Progenitor cell of endocrine pancreas (in vitro differentiated cells): ENCODE measurements around the gene NUDT9. TPM values are rescaled to one million over a fixed set of nuclear protein-coding genes. Genes with fewer than 3 reads are reported as not detected.

ENCODE experiments used
- DNase-seq: peaks from one replicate; pipeline ENCODE4 v3.0.0; 2021; ENCODE audit warnings: low spot score; ENCODE audit not compliant: unreplicated experiment
- H3K27ac Mint-ChIP-seq: 2 replicates; pipeline ENCODE4 v1.8.0; 2021; ENCODE audit warnings: mild to moderate bottlenecking, moderate library complexity, mixed read lengths
- H3K27me3 Mint-ChIP-seq: 2 replicates; pipeline ENCODE4 v1.8.0; 2021; ENCODE audit warnings: mixed read lengths
- H3K36me3 Mint-ChIP-seq: 2 replicates; pipeline ENCODE4 v1.8.0; 2022; ENCODE audit warnings: mixed read lengths; ENCODE audit not compliant: insufficient read depth
- H3K4me1 Mint-ChIP-seq: 2 replicates; pipeline ENCODE4 v1.8.0; 2021; ENCODE audit warnings: low read depth, mixed read lengths
- H3K4me3 Mint-ChIP-seq: 2 replicates; pipeline ENCODE4 v1.8.0; 2021; ENCODE audit warnings: low read depth, mild to moderate bottlenecking, moderate library complexity, mixed read lengths
- H3K9me3 Mint-ChIP-seq: 2 replicates; pipeline ENCODE4 v1.8.0; 2021; ENCODE audit warnings: low read depth, mixed read lengths
- CTCF ChIP-seq: fragments of 200-600 bp; sonication (generic); IDR thresholded peaks from one replicate; pipeline ENCODE4 v1.5.0; 2021; ENCODE audit warnings: antibody characterized with exemption, mild to moderate bottlenecking; ENCODE audit not compliant: unreplicated experiment
- total RNA-seq: library from RNA; stranded (reverse); gene quantifications from 2 replicates; pipeline ENCODE4 v1.2.1, GENCODE V29; 2021

Gene NUDT9
- total RNA-seq, 1 donor from 2014 or later: 35.1 TPM

- no peaks in the 10 kb centered on the region for H3K27me3 Mint-ChIP-seq
- H3K36me3 Mint-ChIP-seq: peaks cover 11% of the 10 kb centered on the region
- no peak overlapping the region for H3K4me3 Mint-ChIP-seq
- DNase-seq: no peak
- peaks cover 15% of the 10 kb centered on the region for H3K4me1 Mint-ChIP-seq
- H3K27ac Mint-ChIP-seq: no peak overlapping the region
- no peak for TF ChIP-seq CTCF
- H3K9me3 Mint-ChIP-seq: peaks cover 5% of the 10 kb centered on the region
These were observed 39.7 kb downstream of the NUDT9 start for GRCh38 chr4:87462102-87462501.

DNA sequence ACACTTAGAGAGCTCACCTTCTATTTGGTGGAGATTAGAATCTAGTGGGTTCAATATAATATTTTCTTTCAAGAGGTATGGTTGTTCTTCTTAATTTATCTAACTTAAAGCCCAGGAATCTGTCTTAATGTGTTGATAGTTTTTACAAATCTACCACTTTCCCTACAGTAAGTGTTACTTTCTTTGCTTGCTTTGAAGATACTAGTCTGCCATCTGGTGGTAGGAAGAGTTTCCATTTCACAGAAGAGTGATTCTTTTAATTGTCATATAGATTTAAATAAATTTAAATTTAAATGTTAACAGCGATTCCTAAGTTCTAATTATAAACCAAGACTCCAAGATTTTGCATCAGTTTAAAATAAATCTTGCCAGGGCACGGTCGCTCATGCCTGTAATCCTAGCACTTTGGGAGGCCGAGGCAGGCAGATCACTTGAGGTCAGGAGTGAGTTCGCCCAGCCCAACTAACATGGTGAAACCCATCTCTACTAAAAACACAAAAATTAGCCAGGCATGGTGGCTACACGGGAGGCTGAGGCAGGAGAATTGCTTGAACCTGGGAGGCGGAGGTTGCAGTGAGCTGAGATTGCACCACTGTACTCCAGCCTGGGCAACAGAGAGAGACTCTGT, 43.5 kb downstream of the NUDT9 start:
- Mint-ChIP-seq H3K9me3 (no peaks in the 10 kb centered on the region), H3K27ac (no peak overlapping the region), H3K27me3 (no peaks in the 10 kb centered on the region), H3K4me3 (no peak overlapping the region), H3K4me1 (peaks cover 15% of the 10 kb centered on the region), H3K36me3 (peaks cover 1% of the 10 kb centered on the region)
- DNase-seq: no peak
- TF ChIP-seq CTCF: peak; percentile 77

GRCh38 chr4:87469390-87469789, 47.0 kb downstream of the NUDT9 start:
- Mint-ChIP-seq H3K27me3 (no peaks in the 10 kb centered on the region), H3K9me3 (no peaks in the 10 kb centered on the region), H3K36me3 (peaks cover 1% of the 10 kb centered on the region), H3K4me1 (peaks cover 4% of the 10 kb centered on the region), H3K27ac (no peak overlapping the region), H3K4me3 (no peak overlapping the region)
- DNase-seq: no peak
- no peak for TF ChIP-seq CTCF

- Mint-ChIP-seq H3K36me3 (peaks cover 1% of the 10 kb centered on the region), H3K27me3 (no peaks in the 10 kb centered on the region), H3K4me3 (no peak overlapping the region), H3K4me1 (no peaks in the 10 kb centered on the region), H3K9me3 (peaks cover 4% of the 10 kb centered on the region), H3K27ac (no peak overlapping the region)
- DNase-seq: no peak
- no peak for TF ChIP-seq CTCF
These were observed 54.6 kb downstream of the NUDT9 start for GRCh38 chr4:87476934-87477333.

DNA sequence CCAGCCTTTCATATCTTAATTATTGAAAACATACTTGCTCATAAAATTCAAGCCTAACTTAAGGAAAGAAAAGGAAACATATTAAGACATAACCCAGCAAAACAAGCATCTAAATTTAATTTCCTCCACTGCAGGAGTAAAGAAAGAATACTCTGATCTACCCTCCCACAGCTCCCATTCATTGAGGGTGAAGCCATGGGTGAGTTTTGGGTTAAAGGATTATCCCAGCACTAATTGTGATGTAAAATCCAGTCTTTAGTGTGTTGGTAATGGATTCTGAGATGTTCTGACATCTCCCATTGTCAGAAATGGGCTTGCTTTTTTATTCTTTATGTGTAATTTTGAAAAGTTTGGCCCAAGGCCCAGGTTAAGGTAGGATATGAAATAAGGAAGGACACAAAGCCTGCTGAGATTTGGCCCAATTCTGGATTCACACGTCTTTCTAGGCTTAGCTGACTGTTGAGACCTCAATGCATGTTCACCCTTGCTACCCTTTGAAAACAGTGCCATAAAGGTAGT, 56.4 kb downstream of the NUDT9 start:
- H3K27ac Mint-ChIP-seq: no peak overlapping the region
- no peaks in the 10 kb centered on the region for H3K27me3 Mint-ChIP-seq
- H3K36me3 Mint-ChIP-seq: peaks cover 7% of the 10 kb centered on the region
- no peaks in the 10 kb centered on the region for H3K4me1 Mint-ChIP-seq
- DNase-seq: no peak
- H3K4me3 Mint-ChIP-seq: no peak overlapping the region
- H3K9me3 Mint-ChIP-seq: peaks cover 4% of the 10 kb centered on the region
- TF ChIP-seq CTCF: no peak
